ENCODE measurements around the gene TIGAR.

- TF ChIP-seq EZH2 (IDR thresholded peaks at IDR 0.05; ENCODE audit: borderline replicate concordance, low read length) (no peak), CTCF (IDR thresholded peaks at IDR 0.05; ENCODE audit: low read length) (no peak)
These were observed 34.4 kb downstream of the TIGAR start for GRCh38 chr12:4355156-4356040.

All from OCI-LY1 (cell line).